GM18505 (cell line): ENCODE measurements around the gene SERPINC1.
"Not testable (repeated sequence)": the region's sequence is repeated elsewhere in the genome, so short reads cannot be mapped to it uniquely, and the experiment has no call there.

ENCODE experiments used
- ATAC-seq: cut with Tn5 transposase; IDR thresholded peaks from one replicate; pipeline ENCODE4 v1.9.1; 2021; ENCODE audit not compliant: unreplicated experiment
- POLR2A ChIP-seq: IDR thresholded peaks from 4 replicates; pipeline ENCODE4 v1.6.1; 2011; ENCODE audit warnings: borderline replicate concordance; ENCODE audit not compliant: insufficient read depth, insufficient read length; ENCODE audit errors: extremely low read depth

Gene SERPINC1

DNA sequence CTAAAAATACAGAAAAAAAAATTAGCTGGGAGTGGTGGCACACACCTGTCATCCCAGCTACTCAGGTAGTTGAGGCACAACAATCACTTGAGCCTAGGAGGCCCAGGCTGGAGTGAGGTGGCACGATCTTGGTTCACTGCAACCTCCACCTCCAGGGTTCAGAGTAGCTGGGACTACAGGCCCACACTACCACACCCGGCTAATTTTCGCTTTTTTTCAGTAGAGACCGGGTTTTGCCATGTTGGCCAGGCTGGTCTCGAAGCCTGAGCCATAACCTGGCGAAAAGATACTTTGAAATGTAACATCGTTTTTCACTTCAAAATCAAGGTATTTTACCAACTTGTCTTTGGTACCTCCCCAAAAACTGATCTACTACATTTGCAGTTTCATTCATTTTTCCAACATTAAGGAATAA lies 55.4 kb downstream of the SERPINC1 start:
- no peak for ATAC-seq

GRCh38 chr1:173860065-173860464 lies 57.1 kb downstream of the SERPINC1 start:
- TF ChIP-seq POLR2A: no peak
- ATAC-seq: no peak

More for the DNA sequence above, 55.4 kb downstream of the SERPINC1 start:
- TF ChIP-seq POLR2A: peak; percentile 28

DNA sequence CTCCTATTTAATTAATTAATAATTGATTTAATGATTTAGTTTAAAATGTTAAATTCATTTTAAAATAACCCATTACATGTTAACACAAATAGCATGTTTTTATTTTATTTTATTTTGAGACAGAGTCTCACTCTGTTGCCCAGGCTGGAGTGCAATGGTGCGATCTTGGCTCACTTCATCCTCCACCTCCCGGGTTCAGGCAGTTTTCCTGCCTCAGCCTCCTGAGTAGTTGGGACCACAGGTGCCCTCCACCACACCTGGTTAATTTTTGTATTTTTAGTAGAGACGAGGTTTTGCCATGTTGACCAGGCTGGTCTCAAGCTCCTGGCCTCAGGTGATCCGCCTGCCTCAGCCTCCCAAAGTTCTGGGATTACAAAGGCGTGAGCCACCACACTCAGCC lies 57.6 kb downstream of the SERPINC1 start:
- not testable (repeated sequence) for ATAC-seq

- no peak for TF ChIP-seq POLR2A
- ATAC-seq: no peak
These were observed 59.7 kb downstream of the SERPINC1 start for GRCh38 chr1:173857363-173857917.

DNA sequence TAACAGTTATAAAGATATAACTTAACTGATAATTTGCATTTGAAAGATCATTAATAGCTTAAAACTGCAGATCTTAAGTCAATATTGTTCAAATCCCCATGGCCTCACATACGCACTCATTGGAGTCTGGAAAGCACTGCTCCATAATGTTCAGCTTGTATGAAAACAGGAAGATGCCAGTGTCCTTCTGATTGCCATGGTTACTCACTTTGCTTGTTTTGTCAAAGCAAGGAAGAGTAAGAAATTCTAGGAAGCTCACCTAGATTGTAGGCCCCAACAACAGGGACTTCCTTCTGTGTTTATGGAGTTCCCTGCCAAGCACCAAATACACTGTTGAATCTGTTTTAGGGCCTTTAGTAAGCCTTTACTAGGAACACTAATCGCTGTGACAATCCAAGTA lies 60.2 kb downstream of the SERPINC1 start:
- no peak for TF ChIP-seq POLR2A
- ATAC-seq: no peak

- ATAC-seq: no peak
- TF ChIP-seq POLR2A: no peak
These were observed 61.1 kb downstream of the SERPINC1 start for GRCh38 chr1:173856014-173856413.
